GM21576 (cell line): ENCODE results near the gene RPS6KA5.
"Not testable (repeated sequence)": the region's sequence is repeated elsewhere in the genome, so short reads cannot be mapped to it uniquely, and the experiment has no call there.

ENCODE experiments used
- ATAC-seq: cut with Tn5 transposase; IDR thresholded peaks from one replicate; pipeline ENCODE4 v1.9.1; 2021; ENCODE audit warnings: mild to moderate bottlenecking, moderate library complexity; ENCODE audit not compliant: unreplicated experiment

Gene RPS6KA5

DNA sequence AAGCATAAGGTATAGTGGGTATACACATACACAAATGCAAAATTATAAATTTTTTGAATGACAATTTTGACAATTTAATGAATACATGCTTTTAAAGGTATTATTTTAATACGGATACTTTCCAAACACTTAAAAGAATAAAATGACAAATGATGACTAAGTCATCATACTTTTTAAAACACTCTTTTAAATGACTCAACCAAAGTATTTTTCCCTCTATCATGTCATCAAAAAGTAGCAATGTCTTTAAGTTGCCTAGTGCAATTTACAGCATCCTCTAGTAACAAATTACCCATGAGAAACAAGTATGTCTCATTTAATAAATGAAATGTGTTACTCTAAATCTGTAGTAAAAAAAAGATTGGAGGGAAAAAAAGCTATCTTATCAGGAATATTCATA, 73.3 kb downstream of the RPS6KA5 start:
- no peak for ATAC-seq

DNA sequence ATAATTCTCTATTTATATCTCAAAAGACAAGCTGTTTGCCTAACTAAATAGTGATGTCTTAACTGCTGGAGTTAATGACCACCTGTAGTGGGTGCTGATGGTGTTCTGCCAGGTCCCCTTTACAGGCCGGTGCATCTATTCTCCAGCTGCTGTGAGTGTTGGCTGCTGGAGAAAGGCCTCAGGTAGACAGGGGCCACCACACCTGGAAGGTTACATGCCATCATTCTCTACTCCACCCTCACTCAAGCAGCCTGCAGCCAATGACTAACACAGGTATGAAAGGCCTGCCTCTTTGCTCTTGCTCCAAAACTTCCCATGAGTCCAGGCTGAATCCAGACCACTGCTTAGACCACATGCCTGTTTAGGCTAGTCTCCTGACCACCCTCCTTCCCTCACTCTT, 73.9 kb downstream of the RPS6KA5 start:
- ATAC-seq = no peak

- peak; percentile 84 for ATAC-seq
Observed at GRCh38 chr14:90985601-90986242, 74.7 kb downstream of the RPS6KA5 start.

DNA sequence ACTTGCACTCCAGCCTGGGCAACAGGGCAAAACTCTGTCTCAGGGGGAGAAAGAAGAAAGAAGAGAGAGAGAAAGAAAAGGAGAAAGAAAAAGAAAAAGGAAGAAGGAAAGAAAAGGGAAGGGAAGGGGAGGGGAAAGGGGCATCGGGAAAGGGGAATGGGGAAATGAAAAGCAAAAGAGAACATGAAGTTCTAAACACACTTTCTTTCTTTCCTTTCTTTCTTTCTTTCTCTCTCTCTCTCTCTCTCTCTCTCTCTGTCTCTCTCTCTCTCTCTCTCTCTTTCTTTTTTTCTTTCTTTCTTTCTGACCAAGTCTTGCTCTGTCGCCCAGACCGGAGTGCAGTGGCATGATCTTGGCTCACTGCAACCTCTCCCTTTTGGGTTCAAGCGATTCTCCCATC, 76.9 kb downstream of the RPS6KA5 start:
- no peak for ATAC-seq

GRCh38 chr14:90981636-90982035, 78.8 kb downstream of the RPS6KA5 start:
- ATAC-seq = no peak

GRCh38 chr14:90980636-90981035, 79.8 kb downstream of the RPS6KA5 start:
- not testable (repeated sequence) for ATAC-seq

DNA sequence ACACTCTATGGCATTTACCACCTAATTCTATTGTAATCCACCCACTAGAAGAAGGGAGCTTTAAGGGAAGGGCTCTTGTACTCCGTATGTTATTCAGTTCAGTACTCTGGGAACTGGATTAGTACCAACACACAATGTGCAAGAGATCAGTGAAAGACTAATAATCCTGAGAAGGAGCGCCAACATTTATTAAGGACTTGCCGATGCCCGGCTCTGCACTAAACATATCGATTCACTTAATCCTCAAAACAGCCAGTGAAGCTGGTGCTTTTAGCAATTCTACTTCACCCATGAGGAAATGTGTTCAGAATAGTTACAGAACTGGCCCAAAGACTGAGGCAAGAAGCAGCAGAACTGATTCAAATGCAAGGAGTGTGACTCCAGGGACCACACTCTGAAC, 80.9 kb downstream of the RPS6KA5 start:
- no peak for ATAC-seq

DNA sequence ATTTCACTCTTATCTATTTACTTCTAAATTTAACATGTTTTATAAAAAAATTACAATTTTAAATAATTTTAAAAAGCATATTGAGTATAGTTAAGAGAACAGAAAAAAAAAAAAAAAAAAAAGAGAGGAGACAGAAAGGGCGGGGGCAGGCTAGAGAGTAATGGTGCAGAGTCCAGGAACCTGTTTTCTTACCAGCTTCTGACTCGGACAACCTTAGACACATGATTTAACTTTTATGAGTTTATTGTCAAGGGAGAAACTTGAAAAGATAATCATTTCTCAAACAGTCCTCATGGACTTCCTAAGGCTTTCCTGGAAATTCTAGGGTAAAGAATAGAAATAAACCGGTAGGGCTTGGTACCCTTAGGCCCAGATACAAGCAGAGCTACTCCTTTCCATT, 84.3 kb downstream of the RPS6KA5 start:
- ATAC-seq = no peak

DNA sequence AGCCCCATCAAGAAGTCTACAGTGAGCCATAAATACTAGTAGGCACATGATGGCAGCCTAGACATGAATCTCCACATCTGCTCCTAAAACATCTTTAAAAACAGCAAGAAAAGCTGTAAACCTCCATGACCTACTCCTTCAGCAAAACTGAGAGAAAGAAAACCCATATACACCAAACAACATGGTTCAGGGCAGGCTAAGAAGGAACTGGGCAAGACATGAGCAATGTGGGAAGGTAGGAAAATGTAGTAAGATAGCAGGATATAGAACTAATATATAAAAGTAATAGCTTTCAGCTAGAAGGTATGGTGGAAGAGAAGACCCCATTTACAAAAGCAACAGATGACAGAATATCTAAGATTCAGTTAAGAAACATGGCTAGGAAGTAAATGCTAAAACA, 88.8 kb downstream of the RPS6KA5 start:
- ATAC-seq = no peak

GRCh38 chr14:90970167-90970600, 90.3 kb downstream of the RPS6KA5 start:
- no peak for ATAC-seq

- ATAC-seq = no peak
Observed at GRCh38 chr14:90969531-90970166, 90.8 kb downstream of the RPS6KA5 start.

DNA sequence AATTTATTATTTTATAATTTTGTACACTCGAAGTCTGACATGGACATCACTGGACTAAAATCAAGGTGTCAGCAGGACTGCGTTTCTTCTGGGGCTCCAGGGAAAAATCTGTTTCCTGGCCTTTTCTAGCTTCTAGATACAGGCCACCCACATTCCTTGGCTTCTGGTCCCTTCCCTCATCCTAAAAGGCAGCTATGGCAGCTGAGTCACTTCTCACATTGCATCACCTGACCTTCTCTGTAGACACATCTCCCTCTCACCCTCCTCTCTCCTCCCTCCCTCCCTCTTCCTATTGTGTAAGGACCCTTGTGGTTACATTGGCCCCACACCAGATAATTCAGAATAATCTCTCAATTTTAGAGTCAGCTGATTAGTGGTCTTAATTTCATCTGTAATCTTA, 92.4 kb downstream of the RPS6KA5 start:
- ATAC-seq = no peak

DNA sequence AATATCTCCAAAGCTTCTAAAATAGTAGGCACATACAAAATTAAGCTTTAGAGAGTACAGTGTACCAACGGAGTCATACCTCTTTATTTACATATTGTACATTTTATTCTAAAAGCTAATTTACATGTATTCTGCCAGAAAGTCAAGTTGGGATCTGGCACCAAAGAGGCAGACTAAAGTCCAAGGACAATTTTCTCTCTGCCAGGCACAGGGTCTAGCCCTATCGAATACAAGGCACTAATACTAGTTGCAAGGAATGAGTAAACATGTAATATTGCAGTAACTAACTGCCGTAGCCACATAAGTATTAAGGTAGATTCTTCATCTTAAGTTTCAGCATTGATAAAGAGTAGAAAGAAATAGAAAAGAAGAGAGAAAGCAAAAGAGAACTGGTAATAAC, 93.9 kb downstream of the RPS6KA5 start:
- no peak for ATAC-seq

GRCh38 chr14:90965765-90966164, 94.7 kb downstream of the RPS6KA5 start:
- no peak for ATAC-seq

- no peak for ATAC-seq
Observed at GRCh38 chr14:90963343-90963742, 97.1 kb downstream of the RPS6KA5 start.

DNA sequence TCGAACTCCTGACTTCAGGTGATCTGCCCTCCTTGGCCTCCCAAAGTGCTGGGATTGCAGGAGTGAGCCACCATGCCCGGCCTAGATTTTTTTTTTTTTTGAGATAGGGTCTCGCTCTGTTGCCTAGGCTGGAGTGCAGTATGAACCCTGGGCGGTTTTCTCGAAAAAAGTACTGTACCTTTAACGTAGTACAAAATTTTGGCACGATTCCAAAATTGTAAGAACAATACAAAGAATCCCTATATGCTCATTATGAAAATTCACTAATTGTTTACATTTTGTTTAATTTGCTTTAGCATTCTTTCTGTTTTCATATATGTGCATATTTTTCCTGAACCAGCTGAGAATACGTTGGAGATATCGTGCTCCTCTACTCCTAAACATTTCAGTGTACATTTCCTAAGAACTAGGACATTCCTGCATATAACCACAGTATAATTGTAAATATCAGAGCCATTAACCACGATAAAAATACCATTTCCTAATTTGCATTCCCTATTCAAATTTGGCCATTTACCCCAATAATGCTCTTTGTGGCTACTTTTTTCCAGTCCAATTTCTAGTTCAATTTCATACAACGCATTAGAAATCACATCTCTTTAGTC, 97.8 kb downstream of the RPS6KA5 start:
- ATAC-seq = no peak

DNA sequence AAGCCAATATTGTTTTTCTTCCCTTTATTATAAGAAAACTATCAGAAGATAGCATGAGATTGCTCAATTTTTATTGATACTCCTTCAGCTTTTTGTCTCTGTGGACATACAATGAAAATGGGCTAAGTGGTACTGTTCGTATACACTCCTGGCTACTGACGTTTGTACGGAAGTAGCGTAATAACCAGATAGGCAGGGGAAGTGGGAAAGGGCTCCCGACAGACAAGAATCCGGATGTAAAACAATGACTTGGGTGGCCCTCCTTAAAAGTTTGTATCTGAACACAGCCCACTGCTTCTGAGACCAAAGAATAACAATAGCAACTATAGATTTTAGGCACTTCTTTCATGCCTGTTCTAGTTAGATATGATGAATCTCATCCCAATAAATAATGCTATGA, 99.6 kb downstream of the RPS6KA5 start:
- ATAC-seq = no peak

- ATAC-seq = no peak
Observed at GRCh38 chr14:90959344-90959743, 101.1 kb downstream of the RPS6KA5 start.

- no peak for ATAC-seq
Observed at GRCh38 chr14:90956273-90956672, 104.2 kb downstream of the RPS6KA5 start.

DNA sequence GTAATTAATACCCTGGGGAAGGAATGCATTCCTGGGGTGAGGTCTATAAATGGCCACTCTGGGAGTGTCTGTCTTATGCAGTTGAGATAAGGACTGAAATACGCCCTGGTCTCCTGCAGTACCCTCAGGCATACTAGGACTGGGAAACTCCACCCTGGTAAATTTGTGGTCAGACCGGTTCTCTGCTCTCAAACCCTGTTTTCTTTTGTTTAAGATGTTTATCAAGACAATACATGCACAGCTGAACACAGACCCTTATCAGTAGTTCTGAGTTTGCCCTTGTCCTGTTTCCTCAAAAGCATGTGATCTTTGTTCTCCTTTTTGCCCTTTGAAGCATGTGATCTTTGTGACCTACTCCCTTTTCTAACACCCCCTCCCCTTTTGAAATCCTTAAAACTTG, 106.8 kb downstream of the RPS6KA5 start:
- not testable (repeated sequence) for ATAC-seq

GRCh38 chr14:90943367-90943766, 117.1 kb downstream of the RPS6KA5 start:
- no peak for ATAC-seq

DNA sequence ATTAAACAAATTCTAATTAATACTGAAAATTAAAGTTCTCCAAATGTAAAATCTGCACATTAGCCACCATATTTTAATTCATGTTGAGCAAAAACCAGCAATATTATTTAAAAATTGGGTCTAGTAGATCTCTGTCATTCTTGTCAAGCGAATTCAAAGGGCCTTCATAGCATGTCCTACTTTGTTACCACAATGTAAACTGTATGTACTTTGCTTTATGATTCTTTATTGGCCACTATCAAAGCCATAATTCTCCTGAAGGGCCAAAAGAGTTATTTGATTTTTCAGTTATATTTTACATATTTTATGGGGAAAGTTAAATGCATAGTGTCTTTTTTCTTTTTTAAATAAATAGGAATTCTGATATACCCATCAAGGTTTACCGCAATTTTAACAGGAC, 117.9 kb downstream of the RPS6KA5 start:
- ATAC-seq = no peak
